Lung (tissue), 12 donors: Measurements from ENCODE around the gene IPO9. TPM values are rescaled to one million over a fixed set of nuclear protein-coding genes. Genes with fewer than 3 reads are reported as not detected.
A peak's percentile ranks its signal among the peaks of the same experiment; 100 is the strongest.

Experiments
- ATAC-seq: fragments of 200-7000 bp; cut with Tn5 transposase; one replicate; pipeline ENCODE4 v1.9.1; 2020; ENCODE audit warnings: moderate number of reproducible peaks; ENCODE audit not compliant: insufficient read depth, low FRiP score
- DNase-seq, 3 donors: peaks; one replicate each; pipeline ENCODE4 v3.0.0-alpha.2; 2013 to 2017
- H3K27ac ChIP-seq, 2 donors: one replicate each; pipeline ENCODE4 v1.5.1; 2013; ENCODE audit warnings: mild to moderate bottlenecking in 2 of 2, moderate library complexity in 2 of 2, control low read depth in 1 of 2, inconsistent platforms in 1 of 2, low read depth in 1 of 2, low read length in 1 of 2
- H3K27me3 ChIP-seq, 3 donors: one replicate each; pipeline ENCODE4 v1.5.1; 2013; ENCODE audit warnings: low read length in 2 of 3; ENCODE audit not compliant: control insufficient read depth in 3 of 3, insufficient read depth in 3 of 3
- H3K36me3 ChIP-seq, 4 donors: one replicate each; pipeline ENCODE4 v1.5.1; 2013; ENCODE audit warnings: low read length in 4 of 4, mild to moderate bottlenecking in 1 of 4, moderate library complexity in 1 of 4; ENCODE audit not compliant: control insufficient read depth in 4 of 4, insufficient read depth in 4 of 4
- H3K4me1 ChIP-seq, 5 donors: one replicate each; pipeline ENCODE4 v1.5.1; 2013; ENCODE audit warnings: low read length in 5 of 5, mild to moderate bottlenecking in 2 of 5, moderate library complexity in 1 of 5; ENCODE audit not compliant: control insufficient read depth in 5 of 5, insufficient read depth in 5 of 5
- H3K4me3 ChIP-seq: one replicate; pipeline ENCODE4 v1.5.1; 2013; ENCODE audit warnings: mild to moderate bottlenecking, control low read depth, moderate library complexity
- H3K9ac ChIP-seq, 2 donors: one replicate each; pipeline ENCODE4 v1.5.1; 2013; ENCODE audit warnings: low read length in 2 of 2, control low read depth in 1 of 2; ENCODE audit not compliant: insufficient read depth in 1 of 2
- H3K9me3 ChIP-seq, 4 donors: one replicate each; pipeline ENCODE4 v1.5.1; 2013; ENCODE audit warnings: low read length in 3 of 4, mild to moderate bottlenecking in 1 of 4, moderate library complexity in 1 of 4; ENCODE audit not compliant: control insufficient read depth in 4 of 4, insufficient read depth in 3 of 4
- CTCF ChIP-seq: IDR thresholded peaks from 2 replicates; pipeline ENCODE4 v1.5.1; 2012; ENCODE audit warnings: mild to moderate bottlenecking; ENCODE audit errors: control extremely low read depth, extremely low read depth
- WGBS, 2 donors: extraction: QIAGEN DNeasy Blood & Tissue Kit; methylation state at CpG; one replicate each; pipeline ENCODE4 v1.1.7; 2013; 5-methylcytosine and 5-hydroxymethylcytosine counted together
- polyA plus RNA-seq, 2 donors: library from polyadenylated mRNA; stranded (reverse); fragments of 200-250 nt; gene quantifications; one replicate each; pipeline ENCODE4 v1.2.1, GENCODE V29; 2013
- total RNA-seq, 2 donors: library from RNA; depleted of rRNA in 1 of 2; stranded (reverse); fragments of >200 nt in 1 of 2; gene quantifications; one replicate each; pipeline ENCODE4 v1.2.1, GENCODE V29; 2014 to 2021
- donor health status: control.
- donor health status: control.
- donor health status: Bipolar disorder and iron deficiency.
- donor health status: healthy.
- donor health status: DM: yes; HTN: yes; CAD: no.

Gene IPO9
- total and polyA plus RNA-seq, 4 donors, result 16.7 to 52.3 (median 30.8) TPM

- Histone ChIP-seq H3K4me3 (no peak overlapping the region), H3K27ac (no peak overlapping the region), H3K4me1 (no peaks in the 10 kb centered on the region), H3K9me3 (no peaks in the 10 kb centered on the region), H3K36me3 (no peaks in the 10 kb centered on the region), H3K9ac (no peak overlapping the region), H3K27me3 (no peaks in the 10 kb centered on the region)
- DNase-seq (no peak), ATAC-seq (no peak)
- TF ChIP-seq CTCF, result no peak
- WGBS, 2 donors, result 84 to 91% methylated on average over 7 of the region's 7 CpGs
Observed at GRCh38 chr1:201895120-201895665, 66.2 kb downstream of the IPO9 start.

GRCh38 chr1:201895913-201896807, 67.2 kb downstream of the IPO9 start:
- ATAC-seq (peak; percentile 91), DNase-seq (peak; percentile 81 to 89 (median 88))
- H3K27me3 ChIP-seq, result no peaks in the 10 kb centered on the region
- 10 to 16% methylated on average over 10 of the region's 10 CpGs for WGBS, 2 donors
- H3K9ac ChIP-seq, result peak overlapping the region in 1 of 2 donors; percentile 65
- peak overlapping the region in 1 of 2 donors; percentile 5 for H3K27ac ChIP-seq
- H3K36me3 ChIP-seq, result no peaks in the 10 kb centered on the region
- no peaks in the 10 kb centered on the region for H3K4me1 ChIP-seq
- H3K4me3 ChIP-seq, result no peak overlapping the region
- peak; percentile 91 for TF ChIP-seq CTCF
- no peaks in the 10 kb centered on the region for H3K9me3 ChIP-seq

GRCh38 chr1:201896951-201897391, 68.0 kb downstream of the IPO9 start:
- H3K36me3 ChIP-seq, result no peaks in the 10 kb centered on the region
- H3K9ac ChIP-seq, result no peak overlapping the region
- H3K4me1 ChIP-seq, result no peaks in the 10 kb centered on the region
- peak overlapping the region in 1 of 2 donors; percentile 45 for H3K27ac ChIP-seq
- ATAC-seq (no peak), DNase-seq (no peak)
- no peak for TF ChIP-seq CTCF
- no peaks in the 10 kb centered on the region for H3K27me3 ChIP-seq
- H3K4me3 ChIP-seq, result no peak overlapping the region
- 62 to 79% methylated on average over 2 of the region's 2 CpGs for WGBS, 2 donors
- H3K9me3 ChIP-seq, result no peaks in the 10 kb centered on the region
